HG02763 (cell line): ENCODE data around the gene PXT1.
"Not testable (repeated sequence)": the region's sequence is repeated elsewhere in the genome, so short reads cannot be mapped to it uniquely, and the experiment has no call there.

Experiments
- ATAC-seq: cut with Tn5 transposase; IDR thresholded peaks from one replicate; pipeline ENCODE4 v1.9.1; 2021; ENCODE audit warnings: mild to moderate bottlenecking, moderate library complexity; ENCODE audit not compliant: unreplicated experiment

PXT1 gene

GRCh38 chr6:36371211-36371610, 71.4 kb downstream of the PXT1 start:
- ATAC-seq: no peak

- ATAC-seq: no peak
Observed at GRCh38 chr6:36370638-36371037, 72.0 kb downstream of the PXT1 start.

GRCh38 chr6:36368921-36369865, 73.5 kb downstream of the PXT1 start:
- ATAC-seq: no peak

DNA sequence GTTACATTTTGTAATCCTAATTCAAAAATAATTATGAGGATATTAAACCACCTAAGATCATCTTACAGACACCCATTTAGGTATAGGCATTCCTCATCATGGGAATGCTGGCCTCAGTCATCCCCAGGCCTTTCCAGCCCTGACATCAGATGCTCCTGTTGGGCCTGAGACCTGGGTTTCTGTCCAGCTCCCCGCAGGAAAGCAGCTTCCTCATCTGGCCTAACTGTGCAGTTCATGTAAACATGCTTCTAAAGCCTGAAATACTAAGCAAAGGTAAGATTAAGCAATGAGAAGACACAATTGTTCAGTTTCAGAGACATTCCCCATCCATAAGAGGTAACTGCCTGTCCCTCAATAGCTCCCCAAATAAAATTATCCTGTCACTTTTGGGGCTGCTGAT, 74.2 kb downstream of the PXT1 start:
- no peak for ATAC-seq

DNA sequence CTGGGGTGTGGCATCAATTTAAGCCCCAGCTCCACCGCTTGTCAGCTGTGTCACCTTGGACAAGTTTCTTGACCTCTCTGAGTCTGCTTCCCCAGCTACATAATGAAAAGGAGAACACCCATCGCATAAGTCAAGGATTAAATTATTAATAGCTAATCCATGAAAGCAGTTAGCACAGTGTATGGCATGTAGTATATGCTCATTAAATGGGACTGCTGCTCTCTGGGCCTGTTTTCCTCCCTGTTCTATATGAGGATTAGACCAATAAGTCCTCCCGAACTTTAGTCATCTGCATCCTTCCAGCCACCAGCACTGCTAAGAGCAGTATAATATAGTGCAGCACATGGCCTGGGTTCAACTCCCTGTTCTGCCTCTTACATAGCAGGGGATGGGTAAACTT, 74.9 kb downstream of the PXT1 start:
- no peak for ATAC-seq

- no peak for ATAC-seq
Observed at GRCh38 chr6:36364669-36365479, 77.8 kb downstream of the PXT1 start.

GRCh38 chr6:36364061-36364635, 78.5 kb downstream of the PXT1 start:
- not testable (repeated sequence) for ATAC-seq

GRCh38 chr6:36363371-36363752, 79.3 kb downstream of the PXT1 start:
- not testable (repeated sequence) for ATAC-seq

GRCh38 chr6:36362551-36363370, 79.9 kb downstream of the PXT1 start:
- no peak for ATAC-seq

DNA sequence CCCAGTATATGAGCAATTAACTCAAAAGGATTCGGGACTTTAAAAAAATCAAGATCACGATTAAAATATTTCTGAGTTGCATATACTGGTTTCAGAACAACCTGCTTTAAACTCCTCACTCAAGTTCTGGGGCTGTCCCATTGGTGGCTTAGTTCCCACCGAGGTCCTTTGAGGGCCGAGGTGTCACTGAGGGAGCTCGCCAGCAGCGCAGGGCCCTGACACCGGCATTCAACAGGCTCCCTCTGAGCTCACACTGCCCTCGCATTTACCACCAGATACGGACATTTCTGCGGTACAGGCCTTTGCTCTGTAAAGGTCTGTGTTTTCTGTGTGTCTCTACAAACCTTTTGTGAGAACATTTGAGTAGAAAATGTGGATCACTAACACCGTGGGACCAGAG, 81.6 kb downstream of the PXT1 start:
- ATAC-seq: no peak

DNA sequence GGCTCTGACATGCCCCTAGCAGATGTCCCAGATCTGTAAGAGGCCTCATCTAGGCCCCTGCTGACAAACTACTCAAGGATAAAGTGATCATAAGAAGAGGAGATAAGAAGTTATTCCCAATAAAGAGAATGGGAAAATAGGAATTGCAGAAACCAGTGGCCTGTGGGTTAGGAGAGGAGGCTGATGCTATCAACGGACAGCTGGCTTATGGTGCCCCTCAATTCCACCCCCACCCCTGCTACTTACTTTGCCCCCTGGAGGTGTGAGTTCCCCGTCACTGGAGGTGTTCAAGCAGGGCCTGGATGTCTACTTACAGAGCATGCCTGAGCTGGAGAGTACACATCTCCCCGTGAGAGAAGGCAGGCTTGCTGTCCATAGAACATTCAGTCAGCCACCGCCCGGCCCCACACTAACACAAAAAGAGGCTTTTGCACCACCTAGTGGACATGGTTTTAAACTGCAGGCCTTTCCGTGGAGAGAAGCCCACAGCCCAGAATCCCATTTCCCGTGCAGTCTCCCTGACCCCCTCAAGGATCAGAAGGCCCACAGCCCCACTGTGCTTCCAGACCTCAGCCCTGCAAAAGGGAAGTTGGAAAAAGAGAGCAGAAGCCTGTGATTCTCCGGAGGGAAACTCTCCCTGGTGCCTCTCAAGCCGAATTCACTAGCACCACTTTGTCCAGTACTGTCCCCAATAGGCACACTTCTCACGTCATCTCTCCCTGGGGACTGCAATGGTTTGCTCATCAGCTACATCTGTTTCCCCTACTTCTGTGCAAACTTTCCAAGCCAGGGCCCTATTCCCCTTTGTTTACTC, 82.2 kb downstream of the PXT1 start:
- ATAC-seq: no peak

DNA sequence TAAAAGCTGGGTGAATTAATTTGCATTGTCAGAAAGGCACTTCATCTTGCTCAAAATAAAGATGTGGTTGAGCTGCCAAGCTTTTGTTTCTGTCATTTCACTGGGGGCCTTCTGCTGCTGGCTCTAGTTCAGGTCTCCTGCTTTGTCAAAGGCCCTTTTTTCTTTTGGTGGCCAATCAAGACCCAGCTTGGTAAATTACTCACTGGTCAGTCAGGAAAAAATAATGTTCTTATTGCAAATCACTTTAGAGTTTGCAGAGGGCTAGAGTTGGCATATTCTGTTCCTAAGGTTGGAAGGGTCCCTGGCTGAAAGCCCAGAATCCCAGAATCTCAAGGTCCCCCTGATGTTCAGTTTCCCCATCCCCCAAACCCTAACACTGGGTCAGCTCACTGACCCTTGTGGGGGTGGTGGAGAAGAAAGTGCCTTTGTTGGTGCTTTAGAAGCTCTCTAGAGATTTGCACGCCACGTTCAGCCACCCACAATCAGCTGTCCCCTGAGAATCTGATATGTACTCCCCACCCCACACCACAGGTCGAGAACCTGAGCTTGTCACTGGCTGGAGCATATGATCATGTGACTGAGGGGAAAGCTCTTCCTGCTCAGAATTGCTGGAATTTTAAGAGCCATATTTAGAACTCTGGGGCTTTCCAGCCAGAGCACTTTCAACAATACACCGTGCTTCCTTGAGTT, 84.3 kb downstream of the PXT1 start:
- no peak for ATAC-seq

DNA sequence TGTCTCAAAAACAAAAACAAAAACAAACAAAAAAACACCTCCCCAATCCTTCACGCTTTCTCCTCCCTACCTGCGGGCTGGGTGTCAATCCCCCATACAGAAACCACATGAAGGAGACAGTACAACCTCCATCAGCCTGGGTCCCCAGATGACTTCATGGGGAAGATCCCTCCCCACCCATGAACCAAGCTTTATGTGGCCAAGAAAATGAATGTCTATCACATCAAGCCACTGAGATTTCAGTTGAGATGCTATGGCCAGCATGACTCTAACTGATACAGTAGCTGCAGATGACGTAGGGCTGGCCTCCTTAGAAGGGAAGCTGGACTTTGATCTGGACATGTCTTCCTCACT, 84.8 kb downstream of the PXT1 start:
- ATAC-seq: no peak

DNA sequence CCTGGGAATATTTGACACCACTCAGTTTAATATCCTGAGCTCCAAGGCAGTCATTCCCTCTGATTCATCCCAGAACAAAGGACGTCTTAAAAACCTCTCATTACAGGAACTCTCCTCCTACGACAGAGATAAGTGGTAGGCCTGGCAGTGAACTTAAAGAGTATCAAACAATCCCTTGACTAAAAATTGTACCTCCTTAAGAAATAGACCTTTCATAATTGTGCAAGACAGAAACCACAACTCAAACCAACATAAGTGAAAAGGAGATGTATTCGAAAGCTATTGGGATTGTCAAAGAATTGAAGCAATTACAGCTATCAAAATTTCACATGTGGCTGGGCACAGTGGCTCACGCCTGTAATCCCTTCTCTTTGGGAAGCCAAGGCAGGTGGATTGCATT, 86.8 kb downstream of the PXT1 start:
- no peak for ATAC-seq

GRCh38 chr6:36353411-36353915, 89.2 kb downstream of the PXT1 start:
- ATAC-seq: no peak

DNA sequence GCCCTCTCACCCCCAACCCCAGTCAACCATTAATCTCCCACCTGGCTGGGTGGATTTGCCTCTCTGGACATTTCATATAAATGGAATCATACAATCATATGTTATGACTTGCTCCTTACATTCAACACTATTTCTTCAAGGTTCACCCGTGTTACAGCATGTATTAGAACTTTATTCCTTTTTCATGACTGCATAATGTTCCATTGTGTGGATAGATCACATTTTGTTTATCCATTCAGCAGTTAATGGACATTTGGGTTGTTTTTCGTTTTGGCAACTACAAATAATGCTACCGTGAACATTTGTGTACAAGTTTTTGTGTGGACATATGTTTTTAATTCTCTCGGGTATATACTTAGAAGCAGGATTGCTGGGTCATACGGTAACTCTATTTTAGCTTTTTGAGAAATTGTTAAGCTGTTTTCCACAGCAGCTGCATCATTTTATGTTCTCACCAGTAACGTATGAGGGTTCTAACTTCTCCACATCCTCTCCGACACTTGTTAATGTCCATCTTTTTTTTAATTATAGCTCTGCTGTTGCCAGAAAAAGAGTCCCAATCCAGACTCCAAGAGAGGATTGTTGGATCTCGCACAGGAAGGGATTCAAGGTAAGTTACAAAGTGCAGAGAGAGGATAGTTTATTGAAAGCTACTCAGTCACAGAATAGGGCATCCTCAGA, 90.0 kb downstream of the PXT1 start:
- ATAC-seq: no peak

GRCh38 chr6:36350681-36351571, 91.7 kb downstream of the PXT1 start:
- no peak for ATAC-seq

DNA sequence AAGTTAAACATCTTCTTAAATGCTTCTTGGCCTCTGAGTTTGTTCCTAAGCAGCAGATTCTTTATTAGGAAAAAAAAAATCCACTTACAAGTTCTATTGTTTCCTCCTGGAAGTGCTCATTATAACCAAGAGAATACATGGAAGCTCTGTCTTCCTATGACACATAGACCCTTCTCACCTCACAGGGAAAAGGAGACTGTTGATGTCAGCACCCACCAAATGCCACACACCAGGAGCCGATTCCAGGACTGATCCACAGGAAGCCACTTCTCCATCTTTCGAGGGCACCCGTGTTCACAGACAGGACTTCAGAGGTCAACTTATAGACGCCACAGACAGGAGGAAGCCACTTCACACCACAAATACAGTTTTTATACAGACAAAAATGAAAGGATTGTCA, 92.6 kb downstream of the PXT1 start:
- ATAC-seq: no peak
